GM12878 (cell line): ENCODE results near the gene GTF2IRD1. TPM values are rescaled to one million over a fixed set of nuclear protein-coding genes. Genes with fewer than 3 reads are reported as not detected.

Experiments used
- ATAC-seq: fragments of 200-7000 bp; cut with Tn5 transposase; 3 replicates; pipeline ENCODE4 v1.9.1; 2020; ENCODE audit warnings: mild to moderate bottlenecking, moderate library complexity
- BruUV-seq: library from RNA; stranded (reverse); fragments of 400-500 nt; replicated peaks from 2 replicates; lab custom pipeline; 2021; lab: Mats Ljungman, UMichigan
- CTCF ChIA-PET: fragments of 300-600 bp; sonication (Branson Sonifier 250); formaldehyde crosslinking; extraction: SDS; loops from one replicate; lab custom pipeline; 2021; ENCODE audit warnings: inconsistent platforms; lab: Yijun Ruan, JAX
- POLR2A ChIA-PET: fragments of 350-600 bp; formaldehyde crosslinking; extraction: SDS; loops from one replicate; lab custom pipeline; 2021; ENCODE audit warnings: inconsistent platforms; lab: Charles Lee
- RAD21 ChIA-PET: fragments of 300-600 bp; sonication (Branson Sonifier 250); formaldehyde crosslinking; loops from one replicate; lab custom pipeline; 2023; ENCODE audit warnings: antibody characterized with exemption; ENCODE audit not compliant: unreplicated experiment; lab: Charles Lee
- SMC1A ChIA-PET: fragments of 300-600 bp; sonication (Branson Sonifier 250); formaldehyde crosslinking; loops from one replicate; lab custom pipeline; 2023; ENCODE audit not compliant: unreplicated experiment, uncharacterized antibody; lab: Charles Lee
- DNase-seq: peaks from one replicate; pipeline ENCODE4 v3.0.0-alpha.2; 2011; ENCODE audit warnings: low read depth, low spot score
- FAIRE-seq: peaks from 3 replicates; lab custom pipeline; 2011; peaks lifted over from hg19 to GRCh38; lab: Jason Lieb, UNC
- H2AFZ ChIP-seq: 2 replicates; pipeline ENCODE4 v1.6.0; 2011; ENCODE audit warnings: low read depth, low read length, control low read depth; ENCODE audit not compliant: control insufficient read depth
- H3K27ac ChIP-seq: 2 replicates; pipeline ENCODE4 v1.5.1; 2011; ENCODE audit warnings: control low read depth; ENCODE audit not compliant: control insufficient read depth, insufficient read depth
- H3K27me3 ChIP-seq, 2 experiments: replicated peaks in 1 of 2; 2 replicates each; pipeline versions ENCODE4 v1.6.0 to v1.6.1; 2011; ENCODE audit warnings: low read length in 1 of 2; ENCODE audit not compliant: control insufficient read depth in 2 of 2, insufficient read depth in 2 of 2
- H3K36me3 ChIP-seq, 2 experiments: 2 replicates each; pipeline ENCODE4 v1.5.1; 2011; ENCODE audit warnings: low read length in 1 of 2; ENCODE audit not compliant: control insufficient read depth in 2 of 2, insufficient read depth in 2 of 2
- H3K4me1 ChIP-seq: 2 replicates; pipeline ENCODE4 v1.6.1; 2011; ENCODE audit warnings: mild to moderate bottlenecking, low read length, moderate library complexity, mixed read lengths; ENCODE audit not compliant: control insufficient read depth, insufficient read depth
- H3K4me2 ChIP-seq: 2 replicates; pipeline ENCODE4 v1.6.0; 2011; ENCODE audit warnings: control low read depth; ENCODE audit not compliant: control insufficient read depth, insufficient read depth
- H3K4me3 ChIP-seq: fragments of 200-600 bp; sonication (generic); 2 replicates; pipeline ENCODE4 v1.5.1; 2016
- H3K79me2 ChIP-seq: 2 replicates; pipeline ENCODE4 v1.6.0; 2011; ENCODE audit warnings: low read length; ENCODE audit not compliant: control insufficient read depth, insufficient read depth
- H3K9ac ChIP-seq: 2 replicates; pipeline ENCODE4 v1.8.0; 2011; ENCODE audit warnings: low read length, control low read depth, mixed read lengths; ENCODE audit not compliant: control insufficient read depth, insufficient read depth
- H3K9me3 ChIP-seq: replicated peaks from 3 replicates; pipeline ENCODE4 v1.5.1; 2011; ENCODE audit warnings: mild to moderate bottlenecking, low read length; ENCODE audit not compliant: control insufficient read depth, insufficient read depth
- H4K20me1 ChIP-seq: 2 replicates; pipeline ENCODE4 v1.6.0; 2011; ENCODE audit not compliant: control insufficient read depth, insufficient read depth
- ATF2 ChIP-seq: IDR thresholded peaks from 2 replicates; pipeline ENCODE4 v1.6.1; 2012; ENCODE audit warnings: low read length, inconsistent platforms
- CHD2 ChIP-seq: IDR thresholded peaks from 2 replicates; pipeline ENCODE4 v1.6.1; 2011; ENCODE audit warnings: low read depth, low read length, improper control_type of control experiment, borderline replicate concordance
- EZH2 ChIP-seq: IDR thresholded peaks from 2 replicates; pipeline ENCODE4 v1.6.1; 2012; ENCODE audit warnings: low read depth, mild to moderate bottlenecking, control low read depth, inconsistent platforms, low read length, borderline replicate concordance; ENCODE audit not compliant: control insufficient read depth
- FOXM1 ChIP-seq: IDR thresholded peaks from 2 replicates; pipeline ENCODE4 v1.6.1; 2012; ENCODE audit warnings: low read depth, mild to moderate bottlenecking, inconsistent platforms, low read length, moderate library complexity
- IKZF1 ChIP-seq: fragments of 450-650 bp; conservative IDR thresholded peaks from 2 replicates; pipeline ENCODE4 v1.6.1; 2017; ENCODE audit warnings: antibody characterized with exemption, mild to moderate bottlenecking
- PBX3 ChIP-seq: IDR thresholded peaks from 2 replicates; pipeline ENCODE4 v1.6.1; 2011; ENCODE audit warnings: mild to moderate bottlenecking, low read depth, low read length, moderate library complexity; ENCODE audit not compliant: insufficient replicate concordance
- SIX5 ChIP-seq: IDR thresholded peaks from 2 replicates; pipeline ENCODE4 v1.6.1; 2011; ENCODE audit warnings: mild to moderate bottlenecking, low read depth, low read length, moderate library complexity; ENCODE audit not compliant: severe bottlenecking
- SRF ChIP-seq, 2 experiments: IDR thresholded peaks; 2 replicates each; pipeline ENCODE4 v1.6.1; 2011; ENCODE audit warnings: low read depth in 2 of 2, low read length in 2 of 2, mild to moderate bottlenecking in 1 of 2, moderate library complexity in 1 of 2
- WGBS: methylation state at CpG from one replicate; pipeline ENCODE4 v1.1.6; 2016; ENCODE audit warnings: low lambda C conversion rate; ENCODE audit not compliant: insufficient replicate concordance, insufficient coverage; ENCODE audit errors: missing lambda C conversion rate; 5-methylcytosine and 5-hydroxymethylcytosine counted together
- in situ Hi-C: fragments of 300-500 bp; cut with MboI; formaldehyde crosslinking; loops from 9 replicates; pipeline ENCODE4 v1.14.3; 2018; ENCODE audit warnings: mixed read lengths
- intact Hi-C: fragments of 100-400 bp; cut with micrococcal nuclease; formaldehyde crosslinking; loops from one replicate; pipeline ENCODE4 v1.14.2; 2022; ENCODE audit not compliant: unreplicated experiment
- polyA plus RNA-seq, 11 experiments: library from polyadenylated mRNA; depleted of rRNA in 4 of 11; unstranded in 6 of 11; stranded (reverse) in 5 of 11; fragments of >200 nt; fragmentation: Nextera tagmentation in 4 of 11; fragmentation: Illumina TruSeq in 1 of 11; extraction: Ambion mirVana in 4 of 11; extraction: Trizol in 1 of 11; gene quantifications; 1 replicate in 1 of 11; 2 replicates in 10 of 11; pipeline versions ENCODE4 v1.2.1 to v1.2.3, GENCODE V29; 2011 to 2016; ENCODE audit warnings: inconsistent platforms in 2 of 11, missing spikeins in 2 of 11, low read depth in 1 of 11
- total RNA-seq, 4 experiments: library from RNA; depleted of rRNA in 3 of 4; stranded (reverse); fragments of >200 nt in 3 of 4; fragmentation: Illumina TruSeq in 1 of 4; extraction: Trizol in 1 of 4; gene quantifications; 2 replicates each; pipeline versions ENCODE4 v1.2.1 to v1.2.3, GENCODE V29; 2013 to 2021

Gene GTF2IRD1
- total and polyA plus RNA-seq, 10 of the 15 experiments (the other 5 are each of a cell fraction or from before 2014, with no cell fraction given), result 0.48 to 3.0 (median 1.3) TPM

GRCh38 chr7:74441801-74442200 is 11.9 kb upstream of the GTF2IRD1 start:
- in situ Hi-C loops (loop anchor here (25.0 kb wide), 1 partner anchor 120 kb away; no protein-coding TSS in a partner anchor), intact Hi-C loops (no loop called here)
- no peak overlapping the region for H3K4me3 ChIP-seq
- H3K27me3 ChIP-seq, result no peaks in the 10 kb centered on the region; a peak in 1 of 4 replicates
- H4K20me1 ChIP-seq, result no peaks in the 10 kb centered on the region
- FAIRE-seq (no peak), DNase-seq (no peak), ATAC-seq (no peak)
- H2AFZ ChIP-seq, result no peak overlapping the region
- POLR2A ChIA-PET, result interaction anchor here (0.6 kb wide), 1 partner anchor 14 kb away, joined by 3 read pairs; no protein-coding TSS in a partner anchor
- TF ChIP-seq SRF (IDR thresholded peaks at IDR 0.05; ENCODE audit: low read depth in 2 of 2, low read length in 2 of 2) (no peak), IKZF1 (no peak), FOXM1 (no peak), PBX3 (no peak), EZH2 (no peak), SIX5 (no peak), CHD2 (no peak), ATF2 (no peak)
- H3K36me3 ChIP-seq, result no peaks in the 10 kb centered on the region
- RAD21 ChIA-PET, result interaction anchor here (1.0 to 1.3 kb wide), 3 partner anchors 8 to 125 kb away, joined by 3 read pairs; no protein-coding TSS in a partner anchor
- no peak overlapping the region for H3K4me2 ChIP-seq
- CTCF ChIA-PET, result interaction anchor here (0.6 to 1.3 kb wide), 2 partner anchors 8 to 113 kb away, joined by 3 to 6 read pairs; no protein-coding TSS in a partner anchor
- no peak overlapping the region for H3K27ac ChIP-seq
- SMC1A ChIA-PET, result no interaction called here
- no peak overlapping the region for H3K9ac ChIP-seq
- no peaks in the 10 kb centered on the region for H3K79me2 ChIP-seq
- WGBS, result 21% methylated on average over 10 of the region's 10 CpGs
- BruUV-seq, result no TSS peak
- no peaks in the 10 kb centered on the region for H3K4me1 ChIP-seq
- H3K9me3 ChIP-seq, result peaks cover 3% of the 10 kb centered on the region; the same call in 1 of the 3 replicates
